ENCODE measurements around the gene CDC16. TPM values are rescaled to one million over a fixed set of nuclear protein-coding genes. Genes with fewer than 3 reads are reported as not detected.
A peak's percentile ranks its signal among the peaks of the same experiment; 100 is the strongest.

The CDC16 gene
- total and polyA plus RNA-seq, 9 of the 15 experiments (the other 6 are each of a cell fraction or from before 2014, with no cell fraction given): 23.2 to 102 (median 51.6) TPM

GRCh38 chr13:114279758-114280355, 45.2 kb downstream of the CDC16 start:
- Histone ChIP-seq H3K9me1 (ENCODE audit: control insufficient read depth, insufficient read depth, low read length) (no peaks in the 10 kb centered on the region), H3K4me2 (ENCODE audit: insufficient read depth, low read length) (peak overlapping the region; percentile 45), H2AFZ (ENCODE audit: low read depth, low read length) (peak overlapping the region; percentile 99), H3K27me3 (ENCODE audit: control insufficient read depth in 2 of 2, insufficient read depth in 2 of 2, low read length in 2 of 2) (no peaks in the 10 kb centered on the region), H3K4me1 (replicated peaks in 1 of 2; ENCODE audit: control insufficient read depth in 2 of 2, insufficient read depth in 2 of 2, low read length in 2 of 2) (peaks cover 31 to 35% of the 10 kb centered on the region in 2 experiments), H3K79me2 (ENCODE audit: control insufficient read depth, insufficient read depth, low read length) (peaks cover 35% of the 10 kb centered on the region), H3K9ac (ENCODE audit: insufficient read depth in 1 of 2, low read depth in 2 of 2, low read length in 2 of 2) (peak overlapping the region; percentile 82 to 96), H4K20me1 (replicated peaks; ENCODE audit: control insufficient read depth, insufficient read depth, low read length) (no peaks in the 10 kb centered on the region; the same call in 1 of the 2 replicates), H3K36me3 (ENCODE audit: control insufficient read depth, insufficient read depth, low read length) (peaks cover 51% of the 10 kb centered on the region; the same call in 2 of the 3 replicates), H3K4me3 (no peak overlapping the region), H3K27ac (ENCODE audit: extremely low read depth, low read depth, low read length) (peak overlapping the region; percentile 99), H3K9me3 (replicated peaks; ENCODE audit: control insufficient read depth, insufficient read depth, low read depth, low read length) (no peaks in the 10 kb centered on the region)
- ChIA-PET CTCF (ENCODE audit: low intra/inter-chr PET ratio) (no interaction called here), POLR2A (interaction anchor here (0.8 to 1.7 kb wide), 6 partner anchors 10 to 28 kb away, joined by 3 to 10 read pairs (median 3); no protein-coding TSS in a partner anchor)
- no peak for ATAC-seq
- FAIRE-seq: no peak
- no TSS peak for BruUV-seq (replicated peaks)
- peak in 1 of 4 experiments; percentile 33 for DNase-seq (ENCODE audit: extremely low read depth in 1 of 4, low spot score in 3 of 4)
- intact Hi-C loops (cut with micrococcal nuclease) (no loop called here), in situ Hi-C loops (cut with MboI) (no loop called here)
- WGBS (ENCODE audit: insufficient coverage, low coverage, missing lambda C conversion rate): 51% methylated on average over 2 of the region's 2 CpGs
- TF ChIP-seq NR4A1 (CRISPR knock-in tag; IDR thresholded peaks at IDR 0.05) (no peak), NR4A1 (tag; IDR thresholded peaks at IDR 0.05) (peak; percentile 31; the same call in 1 of the 2 replicates), ZNF512 (tag; IDR thresholded peaks at IDR 0.05) (no peak), ATF3 (IDR thresholded peaks at IDR 0.05) (no peak), ATF3 (CRISPR knock-in tag; conservative IDR thresholded peaks at IDR 0.05) (peak; percentile 62; the same call in 1 of the 2 replicates), ZZZ3 (IDR thresholded peaks at IDR 0.05) (no peak), MLLT1 (IDR thresholded peaks at IDR 0.05) (0 out of 4 replicates have a peak, but pooled peaks of 1 of the 2 experiments have one; percentile 6), CXXC5 (CRISPR knock-in tag; IDR thresholded peaks at IDR 0.05) (0 out of 2 replicates have a peak, but pooled peaks have one; percentile 4), ID3 (CRISPR knock-in tag; IDR thresholded peaks at IDR 0.05) (no peak), ID3 (tag; IDR thresholded peaks at IDR 0.05) (peak; percentile 38; the same call in 1 of the 2 replicates), AFF4 (CRISPR knock-in tag; IDR thresholded peaks at IDR 0.05) (0 out of 2 replicates have a peak, but pooled peaks have one; percentile 21), TRIM28 (IDR thresholded peaks at IDR 0.05) (no peak), ERF (CRISPR knock-in tag; IDR thresholded peaks at IDR 0.05) (no peak), ZFX (CRISPR knock-in tag; IDR thresholded peaks at IDR 0.05) (peak; percentile 77)
